ENCODE data around the gene B4GALT1.

- no peak for TF ChIP-seq CTCF (conservative IDR thresholded peaks at IDR 0.05; ENCODE audit: low read length)
- TF ChIP-seq EZH2phosphoT487 (IDR thresholded peaks at IDR 0.05; ENCODE audit: borderline replicate concordance, low read depth, low read length) = no peak
These were observed 28.4 kb downstream of the B4GALT1 start for GRCh38 chr9:33138768-33139167.

All from OCI-LY7 (cell line).